NK-92 (cell line): ENCODE data around the gene ZNF831.

Source experiments
- DNase-seq: peaks from one replicate; lab custom pipeline; 2025; ENCODE audit not compliant: unreplicated experiment; lab: John Stamatoyannopoulos, UW

The ZNF831 gene

GRCh38 chr20:59163631-59164530, at the start of gene ZNF831:
Gene ZNF831 (plus strand): TSS chr20:59163821. CDS start chr20:59191020, 27,199 bp downstream.
- no peak for DNase-seq

DNA sequence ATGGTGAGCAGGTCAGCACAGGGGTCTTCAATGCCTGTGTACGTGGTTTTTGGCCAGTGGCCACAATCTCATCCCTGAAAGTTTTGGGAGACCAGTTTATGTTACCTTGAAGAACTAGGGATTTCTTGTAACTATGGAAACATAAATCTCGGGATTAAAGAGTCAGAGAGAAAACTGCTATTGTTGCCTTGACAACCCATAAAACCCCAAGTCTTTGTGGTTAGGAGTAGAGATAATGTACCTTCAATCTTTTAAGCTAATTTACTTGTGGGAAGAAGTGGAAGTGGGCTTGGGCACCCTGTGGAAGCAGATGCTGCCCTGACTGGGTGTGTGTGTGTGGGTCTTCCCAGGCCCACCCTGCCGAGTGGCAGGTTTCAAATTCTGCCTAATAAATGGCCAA, 46.1 kb upstream of the ZNF831 start:
- no peak for DNase-seq

DNA sequence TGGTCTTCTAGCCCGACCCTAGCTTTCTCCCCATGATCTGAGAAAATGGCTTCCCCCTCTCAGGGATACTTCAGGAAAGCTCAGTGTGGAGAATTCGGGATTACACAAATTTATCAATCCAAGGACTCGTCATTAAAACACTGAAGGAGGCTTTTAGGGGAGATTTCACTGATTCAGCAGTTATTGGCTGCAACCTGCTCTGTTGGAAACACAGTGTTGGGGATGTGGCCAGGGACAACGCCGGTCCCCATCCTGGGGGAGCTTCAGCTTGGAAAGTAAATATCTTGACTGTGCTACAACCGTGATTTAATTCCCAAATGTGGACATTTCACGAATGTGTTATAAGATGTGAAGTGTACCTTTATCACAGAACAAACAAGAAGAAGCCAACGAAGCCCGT, 44.8 kb upstream of the ZNF831 start:
- DNase-seq: no peak

- DNase-seq: no peak
Observed at GRCh38 chr20:59120491-59120890, 43.1 kb upstream of the ZNF831 start.

DNA sequence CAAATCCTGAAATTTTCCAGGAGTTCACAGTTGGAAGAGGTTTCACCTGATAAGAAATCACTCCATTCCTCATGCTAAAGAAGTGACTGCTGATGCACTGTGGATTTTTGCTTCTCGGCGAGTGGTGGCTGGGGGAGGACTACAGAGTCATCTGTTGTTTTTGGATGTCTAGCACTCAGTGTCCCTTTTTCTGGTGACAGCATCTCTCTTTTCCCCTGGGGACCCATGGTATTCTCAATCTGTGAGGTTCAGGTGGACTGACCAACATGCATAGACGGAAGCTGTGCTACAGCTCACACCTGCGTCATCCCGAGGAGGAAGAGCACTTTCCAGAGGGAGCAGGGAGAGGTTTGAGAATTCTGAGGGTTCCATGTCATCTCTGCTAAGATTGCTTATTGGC, 42.7 kb upstream of the ZNF831 start:
- DNase-seq: no peak

DNA sequence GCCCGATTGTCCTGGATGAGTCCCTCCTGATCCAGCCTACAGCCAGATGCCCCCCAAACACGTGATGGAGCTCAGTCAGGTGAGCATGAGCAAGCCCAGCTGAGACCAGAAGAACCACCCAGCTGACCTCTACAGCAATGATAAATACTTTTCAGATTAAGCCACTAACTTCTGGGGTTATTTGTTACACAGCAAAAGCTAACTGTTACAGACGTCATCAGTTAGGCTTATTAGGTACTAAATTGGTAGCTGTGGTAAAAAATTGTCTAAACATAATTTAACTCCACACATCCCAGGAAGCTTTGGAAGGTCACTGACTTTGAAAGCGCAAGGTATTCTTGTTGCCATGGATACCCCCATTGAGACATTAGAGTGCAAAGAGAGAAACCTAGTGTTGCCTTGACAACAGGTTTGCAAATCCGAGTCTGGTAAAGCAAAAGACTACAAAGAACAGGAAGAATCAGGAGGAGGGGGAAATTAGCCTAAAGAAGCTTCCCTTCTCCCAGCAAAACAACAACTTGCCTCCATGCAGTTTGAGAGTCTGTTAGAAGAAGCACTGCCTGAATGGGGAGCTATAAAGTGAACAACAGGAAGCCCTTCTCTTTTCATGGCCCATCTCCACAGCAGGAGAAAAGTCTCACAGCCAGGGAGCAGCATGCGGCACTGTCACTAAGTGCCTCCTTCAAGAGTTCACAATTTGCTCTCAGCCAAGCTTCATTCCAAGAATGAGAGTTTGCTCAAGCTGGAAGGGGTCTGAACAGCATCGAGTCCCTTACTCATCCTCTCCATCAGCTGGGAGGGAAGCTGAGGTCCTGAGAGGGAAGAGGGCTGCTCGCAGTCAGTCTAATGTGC, 41.7 kb upstream of the ZNF831 start:
- no peak for DNase-seq

GRCh38 chr20:59122566-59122919, 41.1 kb upstream of the ZNF831 start:
- no peak for DNase-seq

DNA sequence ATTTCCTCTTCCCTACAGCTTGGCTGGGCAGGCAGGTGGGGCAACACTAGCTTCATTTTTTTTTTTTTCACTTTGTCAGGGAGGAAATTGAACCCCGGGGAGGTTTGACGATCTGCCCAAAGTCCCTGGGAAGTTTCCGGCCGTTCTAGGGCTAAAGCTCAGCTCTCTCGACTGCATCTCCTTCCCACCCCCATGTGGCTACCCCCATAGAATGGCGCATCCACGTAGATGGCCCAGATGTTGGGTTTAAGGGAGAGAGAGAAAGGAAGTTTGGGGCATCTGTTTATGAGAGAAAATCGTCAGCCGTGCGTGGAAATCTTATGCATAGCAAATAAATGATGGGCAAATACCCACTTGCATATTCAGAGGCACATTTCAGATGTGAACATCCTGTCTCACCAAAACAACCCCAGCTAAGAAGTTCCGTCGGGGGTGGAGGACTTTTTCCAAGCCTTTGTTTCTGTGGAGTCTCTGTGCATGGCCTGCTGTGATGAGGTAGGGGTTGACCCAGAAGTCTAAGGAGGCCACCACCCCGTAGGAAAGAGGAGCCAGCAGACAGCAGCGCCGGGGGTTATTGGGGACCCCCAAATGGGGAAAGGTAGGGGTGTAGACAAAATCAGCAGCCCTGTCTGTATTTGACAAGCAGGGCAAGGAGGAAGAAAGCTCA, 40.5 kb upstream of the ZNF831 start:
- no peak for DNase-seq

DNA sequence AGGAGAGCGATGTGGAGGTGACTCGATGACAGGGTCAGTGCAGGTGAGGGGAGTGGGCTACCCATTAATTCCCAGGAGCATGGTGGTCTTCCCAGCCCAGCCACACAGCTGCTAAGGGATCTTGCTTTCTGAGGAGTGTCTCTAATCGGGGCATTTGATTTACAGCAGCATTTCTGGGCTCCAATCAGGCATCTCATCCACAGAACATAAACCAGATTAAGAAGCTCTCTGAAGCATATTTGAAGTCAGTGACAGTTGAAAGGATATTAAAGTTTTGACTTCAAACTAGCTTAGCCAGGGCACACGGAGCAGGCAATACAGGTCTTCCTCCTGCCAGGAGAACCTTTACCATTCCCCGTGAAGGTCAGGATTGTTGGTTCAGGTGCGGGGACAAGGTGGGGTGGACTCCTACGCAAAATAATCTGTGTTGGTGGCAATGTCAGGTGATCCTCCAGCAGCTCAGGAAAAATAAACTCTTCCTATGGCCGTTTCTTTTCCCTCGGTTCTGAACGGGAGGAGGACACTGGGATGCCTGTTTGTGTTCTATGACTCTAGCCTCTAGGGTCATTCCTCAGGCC, 39.9 kb upstream of the ZNF831 start:
- DNase-seq: no peak

DNA sequence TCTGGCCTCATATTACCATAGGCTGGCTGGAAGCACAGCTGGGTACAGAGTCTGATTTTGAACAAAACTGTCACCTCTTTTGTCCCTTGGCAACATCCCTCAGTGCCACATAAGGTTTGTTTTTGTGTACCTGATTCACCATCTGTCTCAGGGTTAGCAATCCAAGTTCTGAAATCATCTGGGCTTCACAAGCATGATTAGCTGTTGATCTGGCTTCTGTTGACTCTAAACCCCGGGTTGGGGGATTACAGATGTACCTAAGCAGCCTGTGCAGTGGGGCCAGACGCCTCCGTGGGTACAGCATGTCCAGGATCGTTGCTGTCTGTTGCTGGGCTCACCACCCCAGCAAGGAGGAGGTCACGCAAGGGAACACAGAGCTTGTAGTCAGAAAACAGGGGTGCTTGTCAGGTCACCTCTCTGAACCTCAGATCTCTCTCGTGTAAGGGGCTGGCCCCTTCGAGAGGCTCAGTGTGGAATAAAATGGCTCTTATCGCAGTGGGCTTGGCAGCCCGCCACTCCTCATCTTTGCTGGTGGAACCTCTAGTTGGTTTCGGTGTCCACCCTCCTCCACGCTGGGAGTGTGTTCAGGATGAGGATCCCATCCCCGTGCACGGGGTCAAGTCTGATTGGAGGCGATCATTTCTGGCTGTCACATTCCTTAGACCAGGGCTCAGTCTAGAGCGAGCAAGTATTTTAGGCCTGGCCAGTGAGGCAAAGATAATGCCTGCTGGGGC, 39.2 kb upstream of the ZNF831 start:
- no peak for DNase-seq

- no peak for DNase-seq
Observed at GRCh38 chr20:59125332-59125731, 38.3 kb upstream of the ZNF831 start.

GRCh38 chr20:59125836-59126235, 37.8 kb upstream of the ZNF831 start:
- DNase-seq: no peak

DNA sequence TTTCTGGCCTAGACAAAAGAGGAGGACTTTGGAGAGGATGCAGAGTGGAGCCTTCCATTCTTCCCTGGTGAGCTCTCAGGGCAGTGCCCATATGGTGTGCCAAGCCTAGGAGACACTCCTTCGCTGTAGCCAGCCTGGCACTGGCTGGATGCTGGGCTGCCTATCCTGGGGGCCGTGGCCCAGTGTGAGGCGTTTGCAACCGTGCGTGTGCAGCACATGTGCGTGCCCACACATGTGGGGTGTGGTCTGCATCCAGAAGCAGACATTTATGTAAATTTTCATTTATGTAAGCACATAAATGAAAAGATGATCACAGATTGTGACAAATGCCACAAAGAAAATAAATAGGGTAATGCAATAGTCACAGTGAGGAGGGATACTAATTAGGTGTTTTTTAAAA, 35.8 kb upstream of the ZNF831 start:
- no peak for DNase-seq

- no peak for DNase-seq
Observed at GRCh38 chr20:59131551-59132285, 31.9 kb upstream of the ZNF831 start.

DNA sequence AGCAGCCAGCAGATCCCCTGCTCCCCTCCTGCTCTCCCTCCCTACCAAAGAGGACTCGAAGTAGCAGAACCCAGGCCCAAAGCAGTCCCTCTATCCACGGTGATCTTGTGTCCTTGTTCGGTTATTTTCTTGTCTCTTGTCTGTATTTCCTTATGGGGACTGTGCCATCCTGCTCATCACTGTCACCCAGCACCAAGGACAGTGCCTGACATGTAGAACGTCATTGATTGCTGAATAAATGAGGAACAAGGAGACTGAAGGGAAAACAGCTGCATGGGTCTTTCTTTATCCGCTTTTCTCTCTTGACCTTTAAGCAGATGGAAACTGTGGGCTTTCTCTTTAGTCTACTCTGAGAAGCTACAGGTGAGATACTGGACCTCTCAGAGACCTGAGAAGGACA, 29.4 kb upstream of the ZNF831 start:
- no peak for DNase-seq

DNA sequence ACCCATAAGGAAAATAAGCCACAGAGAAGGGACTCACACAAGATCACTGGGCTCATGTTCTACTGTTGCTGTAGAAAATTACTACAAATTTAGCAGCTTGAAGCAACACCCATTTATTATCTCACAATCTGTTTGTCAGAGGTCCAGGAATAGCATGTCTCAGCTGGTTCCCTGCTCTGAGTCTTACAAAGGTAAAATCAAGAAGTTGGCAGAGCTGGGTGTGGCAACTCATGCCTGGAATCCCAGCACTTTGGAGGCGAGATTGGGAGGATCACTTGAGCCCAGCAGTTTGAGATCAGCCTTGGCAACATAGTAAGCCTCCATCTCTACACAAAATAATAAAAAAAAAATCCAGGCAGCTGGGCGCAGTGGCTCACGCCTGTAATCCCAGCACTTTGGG, 28.5 kb upstream of the ZNF831 start:
- DNase-seq: no peak

- no peak for DNase-seq
Observed at GRCh38 chr20:59136027-59136426, 27.6 kb upstream of the ZNF831 start.

- no peak for DNase-seq
Observed at GRCh38 chr20:59137532-59137931, 26.1 kb upstream of the ZNF831 start.

GRCh38 chr20:59138114-59138748, 25.4 kb upstream of the ZNF831 start:
- DNase-seq: no peak
